ENCODE data around the gene EPHB6. TPM values are rescaled to one million over a fixed set of nuclear protein-coding genes. Genes with fewer than 3 reads are reported as not detected.
A peak's percentile ranks its signal among the peaks of the same experiment; 100 is the strongest.

EPHB6 gene
- total RNA-seq, 1 experiment from 2014 or later = 4.0 TPM

DNA sequence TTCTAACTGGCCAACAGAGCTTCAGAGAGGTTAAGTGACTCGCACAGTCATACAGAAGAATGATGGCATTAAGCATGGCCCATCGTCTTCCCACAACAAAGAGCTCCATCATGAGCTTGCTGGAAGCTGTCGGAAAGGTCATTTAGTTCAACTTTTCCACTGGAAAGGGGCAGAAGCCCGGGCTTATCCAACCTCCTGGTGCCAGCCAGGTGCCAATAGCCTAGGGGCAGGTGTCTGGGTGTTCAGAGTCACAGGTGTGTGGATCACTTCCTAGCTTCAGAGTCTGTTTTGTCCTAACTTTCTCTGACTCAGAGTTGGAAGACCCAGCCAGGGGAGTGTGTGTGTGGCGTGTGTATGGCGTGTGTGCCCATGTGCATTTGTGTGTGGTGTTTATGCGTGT, 32.0 kb downstream of the EPHB6 start:
- in situ Hi-C loops (cut with HindIII; ENCODE audit: low pct_unique_long_range_greater_than_20kb, low sequenced_read_pairs) = no loop called here
- no peak for DNase-seq (ENCODE audit: low read depth)

DNA sequence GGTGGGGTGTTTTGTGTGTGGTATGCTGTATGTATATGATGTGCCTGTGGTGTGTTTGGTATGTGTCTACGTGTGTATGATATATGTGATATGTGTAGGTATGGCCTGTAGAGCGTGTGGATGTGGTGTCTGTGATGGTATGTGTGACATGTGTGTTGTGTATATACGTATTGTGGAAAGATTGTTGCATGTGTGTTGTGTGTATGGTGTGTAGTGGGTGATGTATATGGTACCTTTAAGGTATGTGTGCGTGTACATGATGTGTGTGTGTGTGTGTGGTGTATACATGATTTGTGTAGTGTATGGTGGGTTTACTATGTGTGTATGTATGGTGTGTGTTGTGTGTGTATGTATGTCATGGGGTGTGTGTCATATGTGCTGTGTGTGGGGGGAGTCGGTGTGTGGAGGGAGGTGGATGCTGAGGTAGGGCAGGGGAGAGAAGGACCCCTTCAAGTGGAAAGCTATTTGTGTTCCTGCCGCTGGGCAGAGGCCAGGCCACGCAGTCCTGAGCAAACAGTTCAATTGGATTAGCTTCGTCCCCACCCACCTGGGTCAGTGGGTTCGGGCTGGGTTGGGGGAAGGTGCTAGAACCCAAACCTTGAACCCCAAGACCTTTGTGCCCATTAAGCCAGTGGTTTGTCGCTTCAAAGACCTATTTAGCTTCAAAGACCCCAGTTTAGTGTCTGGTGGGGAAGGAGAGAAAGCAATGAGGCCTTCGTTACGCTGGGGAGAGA, 32.6 kb downstream of the EPHB6 start:
- in situ Hi-C loops (cut with HindIII; ENCODE audit: low pct_unique_long_range_greater_than_20kb, low sequenced_read_pairs) = no loop called here
- DNase-seq (ENCODE audit: low read depth) = no peak

- peak; percentile 40 for DNase-seq (ENCODE audit: low read depth)
- in situ Hi-C loops (cut with HindIII; ENCODE audit: low pct_unique_long_range_greater_than_20kb, low sequenced_read_pairs) = no loop called here
Observed at GRCh38 chr7:142889816-142890215, 34.9 kb downstream of the EPHB6 start.

DNA sequence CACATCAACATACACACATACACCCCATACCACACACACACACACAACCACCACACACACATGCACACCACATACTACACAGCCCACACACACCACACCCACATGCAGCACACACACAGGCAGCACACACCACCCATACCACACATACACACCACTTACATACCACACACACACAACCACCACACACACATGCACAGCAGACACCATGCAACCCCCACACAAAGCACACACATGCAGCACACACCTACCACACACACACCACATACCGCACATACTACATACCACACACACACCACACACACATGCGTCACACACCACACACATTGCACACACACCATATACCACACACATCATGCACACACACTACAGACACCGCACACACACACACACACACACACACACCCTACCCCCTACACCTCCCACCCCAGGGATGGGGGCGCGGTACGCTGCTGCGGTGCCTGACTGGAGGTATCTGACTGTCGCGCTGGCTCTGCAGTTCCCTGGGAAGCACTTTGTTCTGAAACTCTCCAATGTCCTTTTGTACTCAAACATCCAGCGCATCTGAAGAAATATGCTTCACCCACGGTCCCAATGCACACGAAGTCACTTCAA, 36.1 kb downstream of the EPHB6 start:
- no peak for DNase-seq (ENCODE audit: low read depth)
- in situ Hi-C loops (cut with HindIII; ENCODE audit: low pct_unique_long_range_greater_than_20kb, low sequenced_read_pairs) = no loop called here

GRCh38 chr7:142891490-142892082, 36.7 kb downstream of the EPHB6 start:
- DNase-seq (ENCODE audit: low read depth) = no peak
- in situ Hi-C loops (cut with HindIII; ENCODE audit: low pct_unique_long_range_greater_than_20kb, low sequenced_read_pairs) = no loop called here

- in situ Hi-C loops (cut with HindIII; ENCODE audit: low pct_unique_long_range_greater_than_20kb, low sequenced_read_pairs) = no loop called here
- DNase-seq (ENCODE audit: low read depth) = no peak
Observed at GRCh38 chr7:142892951-142893350, 38.1 kb downstream of the EPHB6 start.

DNA sequence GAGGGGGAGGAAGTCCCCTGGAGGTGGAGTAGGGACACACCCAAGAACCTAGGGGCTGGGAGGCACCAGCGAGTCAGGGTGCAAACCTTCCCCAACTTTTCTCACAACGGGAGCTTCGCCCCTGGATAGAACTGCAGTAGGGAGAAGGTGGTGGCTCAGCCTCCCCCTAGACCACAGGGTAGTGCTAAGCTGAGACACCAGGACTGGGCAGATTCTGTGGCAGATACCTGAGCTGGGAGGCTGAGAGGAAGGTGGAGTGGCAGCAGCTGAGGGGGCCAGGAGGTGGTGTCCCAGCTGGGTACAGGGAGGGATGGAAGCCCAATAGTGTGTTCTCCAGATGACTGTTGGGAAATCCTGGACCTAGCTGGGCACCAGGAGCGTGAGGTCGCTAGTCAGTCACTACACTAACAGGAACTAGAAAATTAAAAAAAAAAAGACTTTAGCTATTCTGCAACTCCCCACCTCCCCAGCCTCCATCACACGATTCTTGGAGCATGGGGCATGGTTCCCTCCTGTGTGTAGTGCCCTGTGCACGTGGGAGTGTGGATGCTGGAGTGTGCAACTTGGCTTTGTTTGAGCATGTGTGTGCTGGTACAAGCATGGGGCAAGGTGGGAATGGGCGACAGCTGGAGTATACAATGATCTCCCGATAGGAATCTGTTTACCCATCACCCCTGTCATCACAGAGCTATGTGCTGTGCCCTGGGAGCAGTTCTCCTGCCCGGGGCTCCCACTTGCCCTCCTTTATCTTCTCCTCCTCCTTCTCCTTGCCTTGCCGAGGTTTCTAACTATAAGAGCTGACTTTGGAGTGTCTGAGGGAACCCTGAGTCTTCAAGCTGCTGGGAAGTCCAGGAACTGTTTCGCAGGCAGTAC, 39.5 kb downstream of the EPHB6 start:
- no peak for DNase-seq (ENCODE audit: low read depth)
- in situ Hi-C loops (cut with HindIII; ENCODE audit: low pct_unique_long_range_greater_than_20kb, low sequenced_read_pairs) = no loop called here

DNA sequence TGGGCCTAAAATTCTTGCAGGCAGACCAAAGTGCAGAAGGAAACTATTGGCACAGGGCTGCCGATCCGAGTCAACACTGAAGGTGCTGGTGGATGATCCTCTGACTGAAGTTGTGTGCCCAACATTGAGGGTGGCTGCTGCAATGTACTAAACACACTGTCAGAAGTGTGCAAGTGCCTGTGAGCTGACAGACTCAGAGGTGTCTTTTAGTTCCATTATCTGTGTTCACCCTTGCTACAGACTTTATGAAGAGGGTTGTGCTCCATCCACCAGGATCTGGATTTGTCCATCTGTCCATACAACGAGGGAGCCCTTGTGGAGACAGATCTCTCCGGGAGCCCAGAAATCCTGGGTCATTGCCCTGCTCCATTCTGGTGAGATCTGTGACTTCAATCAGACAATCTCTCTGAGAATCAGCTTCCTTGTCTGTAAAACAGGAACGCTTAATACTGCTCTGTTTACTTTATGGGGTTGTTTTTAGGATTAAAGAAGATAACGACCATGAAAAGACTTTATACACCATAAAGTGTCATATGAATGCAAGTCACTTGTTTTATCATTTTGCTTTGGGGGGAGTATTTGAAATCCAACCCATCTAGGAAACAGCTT, 40.2 kb downstream of the EPHB6 start:
- in situ Hi-C loops (cut with HindIII; ENCODE audit: low pct_unique_long_range_greater_than_20kb, low sequenced_read_pairs) = no loop called here
- DNase-seq (ENCODE audit: low read depth) = no peak

- DNase-seq (ENCODE audit: low read depth) = no peak
- in situ Hi-C loops (cut with HindIII; ENCODE audit: low pct_unique_long_range_greater_than_20kb, low sequenced_read_pairs) = no loop called here
Observed at GRCh38 chr7:142896151-142896550, 41.3 kb downstream of the EPHB6 start.

GRCh38 chr7:142896741-142897379, 42.0 kb downstream of the EPHB6 start:
- no peak for DNase-seq (ENCODE audit: low read depth)
- in situ Hi-C loops (cut with HindIII; ENCODE audit: low pct_unique_long_range_greater_than_20kb, low sequenced_read_pairs) = no loop called here

- DNase-seq (ENCODE audit: low read depth) = no peak
- in situ Hi-C loops (cut with HindIII; ENCODE audit: low pct_unique_long_range_greater_than_20kb, low sequenced_read_pairs) = no loop called here
Observed at GRCh38 chr7:142897691-142898090, 42.8 kb downstream of the EPHB6 start.

DNA sequence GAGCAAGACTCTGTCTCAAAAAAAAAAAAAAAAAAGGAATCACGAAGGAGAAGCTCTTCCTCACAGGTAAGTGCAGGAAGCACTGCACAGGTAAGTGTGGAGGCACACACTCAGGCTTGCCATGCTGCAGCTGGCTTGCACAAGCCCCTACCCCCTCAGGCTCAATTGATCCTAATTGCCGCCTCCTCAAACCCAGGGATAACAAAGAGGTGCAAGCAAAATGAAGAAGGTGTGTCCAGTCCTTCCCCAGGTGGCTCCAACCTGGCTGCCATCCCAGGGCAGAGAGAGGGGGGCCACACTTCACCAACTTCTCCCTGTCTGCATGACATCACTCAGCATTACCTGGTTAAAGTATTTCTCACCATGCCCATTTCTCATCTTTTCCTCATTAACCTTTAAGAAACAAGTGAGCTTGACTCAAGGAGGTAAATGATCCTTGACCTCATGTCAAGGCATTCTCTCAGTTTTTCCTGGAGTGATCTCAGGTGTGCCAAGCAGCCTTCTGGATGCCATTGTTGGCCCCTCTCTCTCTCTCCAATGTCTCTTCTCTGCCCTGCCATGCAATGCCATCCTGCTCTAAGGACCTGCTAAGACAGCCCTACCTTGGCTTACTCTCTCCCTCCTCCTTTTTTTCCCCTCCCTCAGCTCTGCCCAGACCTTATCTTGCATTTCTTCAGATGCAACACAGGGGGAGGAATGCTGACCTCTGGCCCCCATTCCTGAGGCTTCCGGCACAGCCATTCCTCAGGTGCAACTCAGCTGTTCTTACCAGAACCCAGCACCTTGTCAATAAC, 43.7 kb downstream of the EPHB6 start:
- no peak for DNase-seq (ENCODE audit: low read depth)
- in situ Hi-C loops (cut with HindIII; ENCODE audit: low pct_unique_long_range_greater_than_20kb, low sequenced_read_pairs) = no loop called here

- in situ Hi-C loops (cut with HindIII; ENCODE audit: low pct_unique_long_range_greater_than_20kb, low sequenced_read_pairs) = no loop called here
- DNase-seq (ENCODE audit: low read depth) = no peak
Observed at GRCh38 chr7:142899661-142900060, 44.8 kb downstream of the EPHB6 start.

DNA sequence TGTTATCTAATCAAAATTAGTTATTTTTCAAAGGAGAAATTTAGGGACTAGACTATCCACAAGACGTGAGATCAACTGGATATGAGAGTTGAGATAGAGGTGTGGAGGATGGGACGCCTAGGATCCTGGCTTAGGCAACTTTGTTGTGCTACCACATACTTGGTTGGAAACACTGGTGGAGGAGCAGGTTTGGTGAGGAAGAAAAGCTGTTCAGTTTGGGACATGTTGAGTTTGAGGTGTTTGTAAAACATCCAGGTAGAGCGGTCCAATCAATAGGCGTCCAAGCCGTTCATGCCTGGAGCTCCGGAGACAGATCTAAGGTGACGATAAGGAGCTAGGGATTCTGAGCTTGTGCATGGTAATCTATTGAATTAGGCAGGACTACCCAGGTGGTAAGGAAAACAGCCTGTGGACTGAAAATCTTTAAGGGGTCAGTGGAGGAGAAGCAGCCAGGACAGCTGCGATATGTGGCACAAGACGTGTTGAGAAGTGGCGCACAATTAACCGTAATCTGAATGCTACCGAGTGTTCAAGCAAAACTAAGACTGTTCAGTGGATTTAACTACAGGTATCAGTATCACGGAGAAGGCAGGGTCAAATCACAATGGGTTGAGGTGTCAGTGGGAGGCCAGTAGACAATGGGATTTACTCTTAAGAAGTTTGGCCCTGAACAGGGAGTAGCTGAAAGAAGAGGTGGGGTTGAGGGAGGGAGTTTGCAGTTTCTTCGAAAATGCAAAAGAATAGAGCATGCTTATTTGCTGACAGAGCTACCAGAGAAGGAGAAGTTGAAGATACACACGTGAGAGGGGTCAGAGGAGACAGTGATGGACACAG, 46.8 kb downstream of the EPHB6 start:
- in situ Hi-C loops (cut with HindIII; ENCODE audit: low pct_unique_long_range_greater_than_20kb, low sequenced_read_pairs) = no loop called here
- DNase-seq (ENCODE audit: low read depth) = no peak

- DNase-seq (ENCODE audit: low read depth) = no peak
- in situ Hi-C loops (cut with HindIII; ENCODE audit: low pct_unique_long_range_greater_than_20kb, low sequenced_read_pairs) = no loop called here
Observed at GRCh38 chr7:142904128-142904527, 49.3 kb downstream of the EPHB6 start.

- in situ Hi-C loops (cut with HindIII; ENCODE audit: low pct_unique_long_range_greater_than_20kb, low sequenced_read_pairs) = no loop called here
- no peak for DNase-seq (ENCODE audit: low read depth)
Observed at GRCh38 chr7:142905759-142906158, 50.9 kb downstream of the EPHB6 start.

DNA sequence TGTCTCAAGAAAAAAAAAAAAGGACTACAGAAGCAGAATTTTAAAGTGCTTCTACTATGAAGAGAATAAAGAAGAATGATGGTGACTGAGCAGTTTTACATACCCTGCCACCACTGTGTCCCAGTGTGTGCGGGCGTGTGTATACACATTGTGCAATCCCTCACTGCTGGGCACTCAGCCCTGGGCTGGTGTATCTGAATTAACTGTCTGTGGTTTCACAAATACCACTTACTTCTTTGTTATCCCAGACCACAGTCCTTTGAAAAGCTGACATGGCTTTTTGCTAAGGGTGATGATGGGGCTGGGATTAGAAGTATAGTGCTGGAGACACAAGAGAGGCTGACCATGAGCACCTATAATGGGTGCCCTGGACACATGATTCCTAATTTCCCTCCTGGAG, 51.8 kb downstream of the EPHB6 start:
- in situ Hi-C loops (cut with HindIII; ENCODE audit: low pct_unique_long_range_greater_than_20kb, low sequenced_read_pairs) = no loop called here
- no peak for DNase-seq (ENCODE audit: low read depth)

Measured in Caki2 (cell line).